ENCODE data around the gene KIAA1549. TPM values are rescaled to one million over a fixed set of nuclear protein-coding genes. Genes with fewer than 3 reads are reported as not detected.

The KIAA1549 gene
- total and polyA plus RNA-seq, 9 of the 15 experiments (the other 6 are each of a cell fraction or from before 2014, with no cell fraction given), result 0.01 to 0.29 (median 0.07) TPM

DNA sequence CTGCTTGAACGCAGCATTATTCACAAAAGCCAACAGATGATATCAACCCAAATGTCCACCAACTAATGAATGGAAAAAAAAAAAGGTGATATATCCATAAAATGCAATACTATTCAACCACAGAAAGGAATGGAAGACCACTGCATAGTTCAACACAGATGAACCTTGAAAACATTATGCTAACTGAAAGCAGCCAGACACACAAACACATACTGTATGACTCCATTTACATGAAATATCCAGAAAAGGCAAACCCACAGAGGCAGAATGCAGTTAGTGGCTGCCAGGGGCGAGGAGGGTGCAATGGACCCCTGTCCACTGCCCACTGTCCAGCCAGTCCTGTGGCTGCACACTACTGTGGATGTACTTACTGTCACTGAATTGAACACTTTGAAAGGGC is 36.6 kb downstream of the KIAA1549 start:
- CTCF ChIA-PET (ENCODE audit: low intra/inter-chr PET ratio), result interaction anchor here (0.7 kb wide), 1 partner anchor 835 kb away, joined by 3 read pairs; no protein-coding TSS in a partner anchor
- in situ Hi-C loops (cut with MboI) (no loop called here), intact Hi-C loops (cut with micrococcal nuclease) (no loop called here)
- H3K4me2 ChIP-seq (ENCODE audit: insufficient read depth, low read length), result no peak overlapping the region
- H3K9ac ChIP-seq (ENCODE audit: insufficient read depth in 1 of 2, low read depth in 2 of 2, low read length in 2 of 2), result no peak overlapping the region
- no peak for ATAC-seq
- H3K9me3 ChIP-seq (replicated peaks; ENCODE audit: control insufficient read depth, insufficient read depth, low read depth, low read length), result no peaks in the 10 kb centered on the region
- no peaks in the 10 kb centered on the region for H3K9me1 ChIP-seq (ENCODE audit: control insufficient read depth, insufficient read depth, low read length)
- FAIRE-seq, result no peak
- 3% methylated on average over 2 of the region's 2 CpGs for WGBS (ENCODE audit: insufficient coverage, low coverage, missing lambda C conversion rate)
- H3K27me3 ChIP-seq (ENCODE audit: control insufficient read depth in 2 of 2, insufficient read depth in 2 of 2, low read length in 2 of 2), result peaks cover 49 to 67% of the 10 kb centered on the region in 2 experiments
- H3K27ac ChIP-seq (ENCODE audit: extremely low read depth, low read depth, low read length), result no peak overlapping the region
- no TSS peak for BruUV-seq (replicated peaks)
- DNase-seq (ENCODE audit: extremely low read depth in 1 of 4, low spot score in 3 of 4), result no peak
- no peaks in the 10 kb centered on the region for H4K20me1 ChIP-seq (replicated peaks; ENCODE audit: control insufficient read depth, insufficient read depth, low read length)
- no peaks in the 10 kb centered on the region for H3K79me2 ChIP-seq (ENCODE audit: control insufficient read depth, insufficient read depth, low read length)
- H3K4me3 ChIP-seq, result no peak overlapping the region
- no peaks in the 10 kb centered on the region for H3K36me3 ChIP-seq (ENCODE audit: control insufficient read depth, insufficient read depth, low read length)
- POLR2A ChIA-PET, result interaction anchor here (1.1 kb wide), 1 partner anchor 34 kb away, joined by 4 read pairs; no protein-coding TSS in a partner anchor
- no peak overlapping the region for H2AFZ ChIP-seq (ENCODE audit: low read depth, low read length)
- H3K4me1 ChIP-seq (replicated peaks in 1 of 2; ENCODE audit: control insufficient read depth in 2 of 2, insufficient read depth in 2 of 2, low read length in 2 of 2), result no peaks in the 10 kb centered on the region
- TF ChIP-seq ZNF75A (CRISPR knock-in tag; IDR thresholded peaks at IDR 0.05) (no peak), MEIS2 (IDR thresholded peaks at IDR 0.05; ENCODE audit: partially characterized antibody) (no peak), BHLHE40 (IDR thresholded peaks at IDR 0.05; ENCODE audit: low read length) (no peak), CCAR2 (IDR thresholded peaks at IDR 0.05; ENCODE audit: low read depth, low read length) (no peak), NUFIP1 (IDR thresholded peaks at IDR 0.05; ENCODE audit: partially characterized antibody) (no peak), CHD4 (IDR thresholded peaks at IDR 0.05; ENCODE audit: insufficient read depth, insufficient replicate concordance, low read depth, low read length, poor library complexity, severe bottlenecking) (no peak), ZNF408 (CRISPR knock-in tag; IDR thresholded peaks at IDR 0.05; ENCODE audit: low read depth) (no peak)
- TF ChIP-seq, protein P1, sequence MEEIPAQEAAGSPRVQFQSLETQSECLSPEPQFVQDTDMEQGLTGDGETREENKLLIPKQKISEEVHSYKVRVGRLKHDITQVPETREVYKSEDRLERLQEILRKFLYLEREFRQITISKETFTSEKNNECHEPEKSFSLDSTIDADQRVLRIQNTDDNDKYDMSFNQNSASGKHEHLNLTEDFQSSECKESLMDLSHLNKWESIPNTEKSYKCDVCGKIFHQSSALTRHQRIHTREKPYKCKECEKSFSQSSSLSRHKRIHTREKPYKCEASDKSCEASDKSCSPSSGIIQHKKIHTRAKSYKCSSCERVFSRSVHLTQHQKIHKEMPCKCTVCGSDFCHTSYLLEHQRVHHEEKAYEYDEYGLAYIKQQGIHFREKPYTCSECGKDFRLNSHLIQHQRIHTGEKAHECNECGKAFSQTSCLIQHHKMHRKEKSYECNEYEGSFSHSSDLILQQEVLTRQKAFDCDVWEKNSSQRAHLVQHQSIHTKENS (CRISPR knock-in tag; IDR thresholded peaks at IDR 0.05), result no peak
